ENCODE measurements around the gene GRAMD2B. TPM values are rescaled to one million over a fixed set of nuclear protein-coding genes. Genes with fewer than 3 reads are reported as not detected.

GRAMD2B gene
- total and polyA plus RNA-seq, 4 donors, result 8.5 to 19.4 (median 14.9) TPM

Other genes with a start within 250 kb of the GRAMD2B start
- gene ALDH7A1, start 171.8 kb downstream of the GRAMD2B start, total RNA-seq, result 10 to 100 TPM; 40.7 to 66.0 TPM
- 10 to 100 TPM; 17.4 to 35.5 TPM for gene ALDH7A1, start 171.8 kb downstream of the GRAMD2B start, polyA plus RNA-seq
- 10 to 100 TPM; 20.1 to 57.3 TPM for gene PHAX, start 177.5 kb downstream of the GRAMD2B start, total RNA-seq
- 10 to 100 TPM; 12.8 to 15.8 TPM for gene PHAX, start 177.5 kb downstream of the GRAMD2B start, polyA plus RNA-seq